HL-60/S4 treated with phorbol 12-myristate 13-acetate at 8.2 ng/mL for 4 days and 3 days (cell line): ENCODE data around the gene LRRC4C.
"Not testable (repeated sequence)": the region's sequence is repeated elsewhere in the genome, so short reads cannot be mapped to it uniquely, and the experiment has no call there.

Source experiments
- in situ Hi-C: fragments of 300-500 bp; cut with MboI; formaldehyde crosslinking; loops from 2 replicates; pipeline ENCODE4 v1.15.0; 2022; ENCODE audit warnings: low sequenced_read_pairs

LRRC4C gene

DNA sequence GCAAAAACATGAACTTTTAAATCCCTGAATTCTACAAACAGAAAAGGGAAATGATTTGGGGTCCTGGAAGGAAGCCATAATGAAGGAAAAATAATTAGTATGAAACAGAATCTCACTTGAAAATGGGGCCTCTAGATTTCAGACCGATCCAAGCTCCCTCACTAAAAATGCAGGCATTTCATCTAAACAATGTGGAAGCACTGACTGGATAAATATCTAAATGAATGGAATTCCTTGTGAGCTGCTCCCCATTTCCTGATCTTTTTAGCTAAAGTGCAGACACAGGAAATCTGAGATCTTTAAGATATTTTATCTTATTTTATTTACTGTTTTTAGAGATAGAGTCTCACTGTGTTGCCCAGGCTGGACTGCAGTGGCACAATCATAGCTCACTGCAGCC, 1255.8 kb downstream of the LRRC4C start:
- in situ Hi-C loops: no loop called here

DNA sequence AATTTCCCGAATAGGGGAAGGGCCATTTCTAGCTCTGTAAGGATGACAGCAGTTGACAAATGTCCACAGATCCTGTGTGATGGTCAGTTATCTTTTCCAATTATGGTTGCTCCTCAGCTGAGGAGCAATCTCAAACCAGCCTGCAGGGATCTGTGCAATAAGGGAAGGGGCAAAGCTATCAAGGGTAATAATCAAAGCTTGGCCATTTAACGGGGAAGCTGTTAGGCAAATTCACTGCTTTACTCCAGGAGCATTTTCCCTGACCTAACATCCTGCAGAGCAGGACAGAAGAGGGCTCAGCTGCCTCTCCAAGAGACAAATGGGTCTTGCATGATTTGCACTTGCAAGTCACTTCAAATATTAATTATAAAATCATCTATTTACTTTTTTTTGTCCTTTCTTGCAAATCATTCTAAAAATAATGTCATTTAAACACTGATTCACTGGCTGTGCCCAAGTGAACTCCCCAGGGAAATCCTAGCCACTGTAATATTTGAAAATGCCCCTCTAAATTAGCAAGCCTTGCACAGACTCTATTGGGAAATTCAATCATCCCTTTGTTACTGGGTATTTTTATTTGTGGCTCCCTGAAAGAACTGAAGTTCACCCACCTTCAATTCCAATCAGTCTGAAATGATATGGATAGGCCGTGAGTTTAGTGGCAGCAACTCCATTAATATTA, 1256.7 kb downstream of the LRRC4C start:
- in situ Hi-C loops: no loop called here

DNA sequence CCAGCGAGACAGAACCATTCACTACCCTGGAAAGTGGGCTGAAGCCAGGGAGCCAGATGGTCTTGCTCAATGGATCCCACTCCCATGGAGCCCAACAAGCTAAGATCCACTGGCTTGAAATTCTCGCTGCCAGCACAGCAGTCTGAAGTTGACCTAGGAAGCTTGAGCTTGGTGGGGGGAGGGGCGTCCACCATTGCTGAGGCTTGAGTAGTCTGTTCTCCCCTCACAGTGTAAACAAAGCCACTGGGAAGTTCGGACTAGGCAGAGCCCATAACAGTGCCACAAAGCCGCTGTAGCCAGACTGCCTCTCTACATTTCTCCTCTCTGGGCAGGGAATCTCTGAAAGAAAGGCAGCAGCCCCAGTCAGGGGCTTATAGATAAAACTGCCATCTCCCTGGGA, 1266.9 kb downstream of the LRRC4C start:
- in situ Hi-C loops: not testable (repeated sequence)

DNA sequence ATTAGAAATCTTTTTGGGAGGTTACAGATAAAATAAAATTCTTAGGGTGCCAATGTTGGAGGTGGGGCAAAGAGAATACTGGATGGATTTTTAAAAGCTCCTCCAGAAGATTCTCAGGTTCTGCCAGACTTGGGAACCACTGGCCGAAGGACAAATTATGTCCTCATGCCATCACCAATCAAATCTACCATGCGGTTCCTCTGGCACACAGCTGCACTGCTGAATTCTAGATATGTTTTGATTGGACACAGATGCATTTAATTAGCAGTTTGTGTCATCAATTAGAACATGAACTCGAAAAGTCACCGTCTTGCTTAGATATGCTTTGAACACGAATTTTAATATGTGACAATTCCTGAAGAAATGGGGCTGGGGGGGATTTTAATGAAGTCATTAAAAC, 1269.2 kb downstream of the LRRC4C start:
- in situ Hi-C loops: no loop called here

DNA sequence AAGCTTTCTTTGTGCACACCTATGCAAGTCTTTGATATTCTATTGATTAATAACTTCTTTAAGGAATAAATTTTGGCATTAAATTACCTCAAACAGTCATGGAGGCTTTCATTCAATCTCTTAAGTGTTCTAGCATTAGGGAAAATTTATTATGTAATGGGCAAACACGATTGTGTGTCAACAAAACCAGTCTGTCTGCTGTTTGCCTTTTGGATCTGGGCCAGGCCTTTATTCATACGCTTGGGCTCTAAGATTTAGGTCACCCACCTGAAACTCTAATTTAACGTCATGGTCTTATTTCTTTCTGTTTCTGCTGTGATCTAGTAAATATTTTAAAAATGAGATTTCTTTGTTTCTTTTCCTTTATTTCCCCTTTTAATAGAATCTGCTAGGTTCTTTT, 1270.6 kb downstream of the LRRC4C start:
- in situ Hi-C loops: no loop called here

DNA sequence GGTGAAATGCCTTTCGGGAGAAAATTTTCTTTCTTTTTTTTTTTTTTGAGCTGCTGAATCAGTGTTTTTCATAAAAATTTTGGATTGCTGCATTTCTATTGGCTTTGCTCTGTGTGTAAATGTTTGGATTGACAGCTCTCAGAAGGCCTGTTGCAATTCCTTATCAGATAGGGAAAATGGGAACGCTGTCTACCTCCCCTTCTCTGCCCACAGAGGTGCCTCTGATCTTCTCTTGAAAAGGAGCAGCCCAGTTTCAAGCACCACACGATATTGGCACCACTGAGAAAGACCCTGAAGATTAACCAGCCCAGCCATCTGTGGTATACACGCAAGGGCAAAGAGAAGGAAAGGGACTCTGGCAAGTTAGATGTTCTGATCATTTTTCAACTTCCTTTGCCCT, 1272.2 kb downstream of the LRRC4C start:
- in situ Hi-C loops: no loop called here

DNA sequence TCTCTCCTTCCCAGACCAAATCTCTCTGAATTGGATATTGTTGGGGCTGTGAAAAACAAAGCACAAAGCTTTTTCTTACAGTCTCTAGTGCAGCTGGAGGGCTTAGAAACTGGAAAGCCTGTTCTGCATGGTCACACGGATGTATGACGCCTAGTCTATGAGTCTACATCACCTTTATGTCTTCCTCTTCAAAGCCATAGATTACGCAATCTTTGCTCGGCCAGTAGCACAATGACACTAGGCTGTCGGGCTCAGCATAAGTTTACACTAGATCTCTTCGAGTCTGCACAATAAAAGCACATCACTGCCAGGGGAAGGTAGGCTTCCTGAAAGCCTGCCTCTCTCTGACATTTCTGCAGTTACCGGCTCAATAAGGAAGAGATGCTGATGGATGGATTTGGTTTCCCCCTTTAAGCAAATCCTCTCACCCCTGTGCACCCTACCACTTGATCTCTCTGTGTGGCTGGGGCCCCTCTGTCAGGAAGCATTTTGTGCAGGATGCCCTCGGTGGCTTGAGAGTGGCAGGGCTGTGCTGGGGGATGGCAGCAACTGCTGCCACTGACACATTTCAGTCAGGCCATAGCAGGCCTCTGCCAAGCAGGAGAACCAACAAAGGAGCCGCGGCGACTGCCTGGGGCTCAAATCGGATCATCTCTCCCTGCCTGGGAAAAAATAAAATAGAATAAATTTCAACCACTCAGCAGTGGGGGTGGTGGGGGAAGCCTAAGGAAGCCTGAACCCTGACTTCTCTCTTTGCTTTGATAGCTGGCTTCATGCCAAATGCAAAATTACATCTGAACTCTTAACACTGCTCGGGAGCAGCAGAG, 1272.8 kb downstream of the LRRC4C start:
- in situ Hi-C loops: no loop called here

DNA sequence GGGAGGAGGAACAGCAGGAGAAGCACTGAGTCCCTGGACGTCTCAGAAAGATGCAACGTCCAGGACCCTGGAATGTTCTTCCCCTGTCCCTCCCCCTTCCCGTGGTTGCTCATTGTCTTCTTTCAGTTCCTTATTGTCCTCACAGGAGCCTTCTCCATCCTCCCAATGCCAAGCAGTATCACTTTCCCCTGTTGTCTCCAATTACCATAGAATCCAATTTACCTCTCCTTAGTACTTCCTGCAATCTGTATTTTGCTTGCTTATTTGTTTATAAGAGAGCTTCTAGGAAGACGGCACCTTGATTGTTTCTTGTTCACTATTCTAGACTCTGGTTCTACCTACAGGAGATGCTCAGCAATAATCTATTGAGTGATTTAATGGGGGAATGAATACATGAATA, 1273.7 kb downstream of the LRRC4C start:
- in situ Hi-C loops: no loop called here

DNA sequence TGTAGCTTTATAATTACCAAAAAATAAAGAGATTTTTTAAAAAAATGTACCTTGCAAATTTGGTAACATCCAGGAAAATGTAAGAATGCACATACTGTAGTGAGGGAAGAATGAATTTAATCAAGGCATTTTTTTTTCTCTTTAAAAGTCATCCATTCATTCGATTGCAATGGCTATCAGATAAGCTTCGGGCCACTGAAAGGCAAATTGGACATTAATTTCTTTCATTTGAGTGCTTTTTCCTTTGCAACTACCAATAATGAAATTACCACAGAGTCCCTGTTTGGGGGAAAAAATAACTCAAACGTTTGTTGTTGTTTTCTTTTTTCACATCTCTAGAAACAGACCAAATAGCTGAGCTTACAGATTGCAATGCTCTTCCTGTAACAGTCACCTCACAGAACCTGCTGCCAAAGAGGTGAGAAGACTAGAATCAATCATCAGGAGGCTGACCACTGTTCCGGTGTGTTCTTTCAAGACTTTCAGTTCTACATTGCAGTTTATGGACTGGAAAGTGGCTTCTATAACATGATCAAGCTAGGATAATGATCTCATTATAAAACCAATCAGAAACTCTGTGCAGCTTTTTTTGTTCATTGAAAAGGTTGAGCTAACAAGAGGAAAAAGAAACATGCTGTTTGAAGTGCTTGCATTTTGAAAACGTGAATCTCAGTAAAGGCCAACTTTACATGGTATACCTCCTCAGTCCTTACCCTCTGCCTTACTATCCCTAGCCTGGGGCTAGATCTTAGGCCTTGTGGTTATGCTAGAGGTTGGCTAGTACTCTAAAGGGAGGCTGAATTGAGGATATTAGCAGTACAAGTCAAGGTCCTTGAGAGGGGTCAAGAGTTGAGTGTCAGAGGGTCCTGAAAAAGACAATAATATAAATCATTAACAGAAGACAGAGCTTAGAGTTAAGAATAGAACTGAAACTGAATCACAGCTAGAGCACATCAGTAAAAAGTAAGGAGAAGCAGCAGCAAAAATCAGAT, 1276.1 kb downstream of the LRRC4C start:
- in situ Hi-C loops: no loop called here

DNA sequence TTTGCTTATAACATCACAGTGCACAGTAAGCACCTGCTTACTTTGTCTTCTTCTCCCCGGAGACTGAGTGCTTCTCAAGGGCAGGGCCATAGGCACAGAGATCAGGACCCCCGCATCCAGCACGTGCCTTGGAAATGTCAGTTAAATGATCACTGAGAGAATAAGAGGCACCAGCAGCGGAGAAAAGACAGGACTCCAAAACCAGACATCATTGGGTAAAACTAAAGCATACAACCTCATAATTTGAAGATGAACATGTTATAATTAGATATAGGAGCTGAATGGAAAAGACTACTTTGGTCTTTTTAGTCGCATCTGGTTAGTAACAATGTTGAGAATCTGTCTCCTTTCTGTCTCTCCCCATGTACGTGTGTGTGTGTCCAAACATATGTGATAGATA, 1279.9 kb downstream of the LRRC4C start:
- in situ Hi-C loops: no loop called here

DNA sequence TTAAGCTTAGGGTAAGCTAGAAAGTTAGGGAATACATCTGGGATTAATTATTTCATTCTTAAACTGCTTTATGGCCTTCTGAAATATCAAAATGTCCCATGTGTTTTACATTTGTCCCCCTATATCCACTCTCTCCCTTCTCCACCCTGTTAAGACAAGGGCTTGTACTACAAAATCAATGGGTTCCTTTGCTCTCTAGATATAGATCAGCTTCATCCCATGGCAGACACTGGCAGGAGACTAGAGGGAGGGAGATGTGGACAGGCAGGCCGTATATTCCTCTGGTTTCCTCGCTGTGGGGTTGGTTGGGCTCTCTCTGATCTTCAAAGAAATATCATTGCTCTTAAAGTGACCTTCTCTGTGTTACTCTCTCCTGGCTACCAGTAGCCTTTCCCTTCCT, 1281.0 kb downstream of the LRRC4C start:
- in situ Hi-C loops: no loop called here

DNA sequence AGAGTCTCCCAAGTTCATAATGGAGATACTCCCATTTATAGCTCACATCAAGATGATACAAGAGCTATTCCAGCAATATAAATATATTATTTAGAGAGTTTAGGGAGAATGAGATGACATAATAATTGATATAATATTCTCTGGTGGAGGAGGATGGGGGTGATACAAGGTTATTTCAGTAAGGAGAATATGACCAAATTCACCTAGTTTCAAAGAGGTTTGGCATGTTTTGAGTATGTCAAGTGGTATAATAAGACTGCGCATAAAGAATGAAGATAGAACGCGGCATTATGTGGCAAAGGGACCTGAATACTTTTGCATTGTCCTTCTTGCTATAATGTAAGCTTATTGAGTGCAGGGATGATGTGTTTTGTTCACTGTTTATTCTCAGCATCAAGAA, 1283.5 kb downstream of the LRRC4C start:
- in situ Hi-C loops: no loop called here

DNA sequence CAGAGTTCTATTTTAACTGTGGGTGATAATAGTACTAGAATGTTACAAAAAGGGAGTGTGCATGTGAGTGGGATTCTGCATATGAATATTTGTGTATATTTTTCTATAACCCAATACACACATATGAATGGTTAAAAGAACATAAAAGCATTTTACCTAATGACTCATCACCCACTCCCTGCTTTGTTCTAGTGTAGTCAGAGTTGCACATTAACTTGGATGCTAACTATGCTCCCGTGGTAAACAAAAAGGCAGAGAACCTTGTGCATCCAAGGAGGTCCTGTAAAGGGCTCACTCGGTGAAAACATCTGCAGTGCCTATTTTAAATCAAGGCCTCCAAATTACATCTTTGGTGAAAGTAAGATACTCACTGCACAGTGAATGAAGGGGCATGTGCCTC, 1289.4 kb downstream of the LRRC4C start:
- in situ Hi-C loops: no loop called here

DNA sequence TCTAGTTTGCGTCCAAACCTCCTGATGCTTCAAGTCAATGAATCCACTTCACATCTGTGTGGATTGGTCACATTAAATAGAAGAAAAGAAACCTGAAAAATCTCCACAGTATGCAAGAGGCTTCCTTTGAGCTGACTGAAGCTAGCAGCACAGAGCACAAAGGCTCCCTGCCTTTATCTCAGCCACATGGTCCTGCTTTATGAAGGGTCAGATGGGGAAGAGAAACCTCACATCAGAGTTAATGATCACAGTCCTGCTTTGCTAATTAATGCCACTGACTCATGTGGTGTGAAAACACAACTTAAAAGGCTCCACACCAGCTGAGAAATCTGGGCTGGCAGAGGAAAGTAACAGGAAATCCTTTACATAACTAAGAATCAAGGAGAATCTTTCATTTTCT, 1291.0 kb downstream of the LRRC4C start:
- in situ Hi-C loops: no loop called here

DNA sequence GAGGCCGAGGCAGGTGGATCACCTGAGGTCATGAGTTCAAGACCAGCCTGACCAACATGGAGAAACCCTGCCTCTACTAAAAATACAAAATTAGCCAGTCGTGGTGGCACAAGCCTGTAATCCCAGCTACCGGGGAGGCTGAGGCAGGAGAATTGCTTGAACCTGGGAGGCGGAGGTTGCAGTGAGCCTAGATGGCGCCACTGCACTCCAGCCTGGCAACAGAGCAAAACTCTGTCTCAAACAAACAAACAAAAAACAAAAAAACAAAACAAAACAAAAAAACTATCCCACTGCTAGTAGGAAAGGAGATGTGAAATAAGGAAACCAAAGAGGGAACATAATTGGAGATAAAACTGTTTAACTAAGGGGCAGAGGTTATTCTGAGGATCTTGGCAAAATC, 1291.6 kb downstream of the LRRC4C start:
- in situ Hi-C loops: not testable (repeated sequence)

DNA sequence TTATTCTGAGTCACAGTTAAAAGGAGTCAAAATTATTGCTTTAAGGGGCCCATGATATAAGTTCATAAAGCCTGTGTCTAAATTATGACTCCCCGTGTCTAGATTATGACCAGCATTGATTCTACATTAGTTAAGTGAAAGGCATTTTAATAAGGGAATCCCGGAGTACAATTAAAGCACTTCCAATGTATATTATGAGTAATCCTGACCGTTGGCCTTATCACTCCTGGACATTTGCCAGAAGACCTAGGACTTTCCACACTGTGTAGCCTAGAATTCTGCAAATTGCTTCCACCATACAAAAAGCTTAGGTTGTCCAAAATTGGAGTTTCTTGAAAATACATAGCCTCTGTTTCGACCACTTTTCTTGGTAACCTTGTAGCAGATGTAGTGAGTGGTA, 1292.6 kb downstream of the LRRC4C start:
- in situ Hi-C loops: no loop called here

DNA sequence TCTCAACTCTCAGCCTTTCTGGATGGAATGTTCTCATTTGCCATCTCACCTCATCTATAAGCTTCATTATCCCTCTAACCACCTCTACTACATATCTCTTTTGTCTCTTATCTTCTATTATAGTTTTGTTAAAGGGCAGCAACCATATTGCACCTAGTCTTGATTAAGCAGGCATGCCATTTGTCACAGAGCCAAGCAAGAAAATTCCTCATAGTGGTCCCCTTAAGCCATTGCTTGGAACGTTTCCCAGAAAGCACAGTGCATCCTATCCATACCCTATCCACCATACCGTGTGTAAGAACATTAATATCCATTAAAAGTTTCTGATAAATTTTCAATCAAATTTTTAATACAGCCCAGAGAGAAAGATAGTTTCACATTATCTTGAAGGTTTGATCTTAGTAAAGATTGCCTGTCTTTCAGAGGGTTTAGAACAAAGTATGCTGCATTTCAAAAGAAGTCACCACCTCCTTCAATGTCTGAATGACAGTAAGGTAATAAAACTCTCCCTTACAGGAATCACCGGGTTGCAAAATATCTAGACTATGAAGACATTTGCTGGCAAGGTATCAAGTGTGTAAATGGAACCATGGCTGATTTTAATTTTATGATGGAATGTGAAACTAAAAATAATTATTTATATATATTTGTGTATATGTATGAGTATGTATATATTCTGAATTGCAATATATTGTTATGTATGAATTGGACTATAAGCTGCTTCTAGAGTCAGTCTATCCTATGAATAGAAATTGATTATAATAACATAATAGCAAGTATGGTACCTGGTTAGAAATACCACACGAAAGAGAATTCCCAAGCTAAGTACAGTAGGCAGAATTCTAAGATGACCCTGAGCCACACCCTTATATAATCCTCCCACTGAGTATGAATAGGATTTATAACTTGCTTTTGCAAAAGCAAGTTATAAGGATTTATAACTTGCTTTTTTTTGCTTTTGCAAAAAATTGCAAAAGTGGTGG, 1296.3 kb downstream of the LRRC4C start:
- in situ Hi-C loops: no loop called here

DNA sequence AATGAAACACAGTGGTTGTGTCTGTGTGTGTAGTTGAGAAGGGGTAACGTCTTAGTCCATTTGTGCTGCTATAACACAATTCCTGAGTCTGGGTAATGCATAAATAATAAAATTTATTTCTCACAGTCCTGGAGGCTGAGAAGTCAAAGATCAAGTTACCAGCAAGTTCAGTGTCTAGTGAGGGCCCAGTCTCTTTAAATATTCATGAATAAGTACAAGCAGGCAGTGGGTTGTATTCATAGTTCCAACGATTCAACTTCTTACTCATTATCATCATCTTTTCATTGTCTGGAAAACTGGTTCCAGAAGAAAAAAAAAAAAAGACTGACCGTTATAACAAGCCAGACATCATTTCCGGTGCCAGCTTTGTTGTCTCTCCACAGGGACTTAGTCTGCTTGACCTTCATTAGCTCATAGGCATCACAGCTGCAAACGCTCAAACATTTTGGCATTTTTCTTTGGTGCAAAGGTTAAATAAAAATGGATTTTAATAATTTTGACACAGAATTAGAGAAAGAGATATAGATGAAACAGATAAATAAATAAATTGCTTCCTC, 1297.5 kb downstream of the LRRC4C start:
- in situ Hi-C loops: no loop called here

DNA sequence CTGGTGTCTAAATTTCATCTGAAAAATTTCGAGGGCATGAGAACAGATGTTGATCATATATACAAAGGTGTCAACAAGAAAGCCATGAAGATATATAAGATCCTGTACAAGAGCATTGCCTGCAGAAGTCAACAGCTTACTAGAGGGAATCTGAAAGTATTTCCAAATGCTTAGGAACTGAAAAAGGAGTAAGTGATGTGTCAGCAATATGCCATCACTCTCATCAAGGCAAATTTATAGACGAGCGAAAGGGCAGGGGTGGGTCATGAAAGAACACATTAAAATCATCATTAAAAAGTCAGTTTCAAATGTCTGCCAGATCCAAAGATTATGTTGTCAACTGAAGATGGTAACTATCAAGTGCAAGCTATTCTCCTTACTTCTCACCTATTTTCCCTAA, 1299.0 kb downstream of the LRRC4C start:
- in situ Hi-C loops: no loop called here

DNA sequence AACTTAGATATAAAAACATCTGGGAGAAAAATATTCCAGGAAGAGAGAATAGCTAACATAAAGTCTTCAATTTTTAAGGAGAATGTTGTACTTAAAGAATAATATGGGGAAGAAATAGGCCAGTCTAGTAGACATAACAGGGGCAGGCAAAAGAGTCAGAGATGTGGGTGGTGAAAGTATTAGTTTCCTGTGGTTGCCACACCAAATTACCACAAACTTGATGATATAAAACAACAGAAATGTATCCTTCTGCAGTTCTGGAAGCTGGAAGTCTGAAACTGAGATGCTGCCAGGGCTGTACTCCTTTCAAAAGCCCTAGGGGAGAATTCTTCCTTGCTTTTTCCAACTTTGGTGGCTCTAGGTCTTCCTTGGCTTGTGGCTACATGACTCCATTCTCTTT, 1309.7 kb downstream of the LRRC4C start:
- in situ Hi-C loops: no loop called here
